Gastrocnemius medialis (tissue), 4 donors: Measurements from ENCODE around the gene GVQW3. TPM values are rescaled to one million over a fixed set of nuclear protein-coding genes. Genes with fewer than 3 reads are reported as not detected.

Experiments
- ATAC-seq, 2 donors: fragments of 150-250 bp; one replicate each; pipeline ENCODE4 v1.9.1; 2016
- DNase-seq, 2 donors: peaks; one replicate each; pipeline ENCODE4 v3.0.0-alpha.2; 2019
- H3K27ac ChIP-seq, 4 donors: fragments of 200-600 bp; sonication (generic); 1 replicate in 1 of 4; 2 replicates in 3 of 4; pipeline ENCODE4 v1.5.1; 2016 to 2018; ENCODE audit warnings: mild to moderate bottlenecking in 2 of 4, moderate library complexity in 1 of 4
- H3K27me3 ChIP-seq, 3 donors: fragments of 200-600 bp; sonication (generic) in 2 of 3; 1 replicate in 1 of 3; 2 replicates in 2 of 3; pipeline versions ENCODE4 v1.5.1 to v1.6.0; 2016 to 2019; ENCODE audit warnings: mild to moderate bottlenecking in 1 of 3, moderate library complexity in 1 of 3
- H3K36me3 ChIP-seq, 2 donors: fragments of 200-600 bp; sonication (generic) in 1 of 2; one replicate each; pipeline ENCODE4 v1.5.1; 2017 to 2018
- H3K4me1 ChIP-seq, 2 donors: fragments of 200-600 bp; sonication (generic) in 1 of 2; one replicate each; pipeline ENCODE4 v1.5.1; 2016 to 2017; ENCODE audit warnings: mild to moderate bottlenecking in 2 of 2
- H3K4me3 ChIP-seq, 4 donors: fragments of 200-600 bp; sonication (generic) in 3 of 4; 1 replicate in 1 of 4; 2 replicates in 3 of 4; pipeline ENCODE4 v1.5.1; 2016 to 2019; ENCODE audit warnings: mild to moderate bottlenecking in 2 of 4
- H3K9me3 ChIP-seq, 3 donors: fragments of 200-600 bp; sonication (generic) in 2 of 3; 1 replicate in 1 of 3; 2 replicates in 2 of 3; pipeline ENCODE4 v1.5.1; 2016 to 2019
- POLR2A ChIP-seq, 2 donors: fragments of 450-650 bp; IDR thresholded peaks; one replicate each; pipeline ENCODE4 v1.6.1; 2017; ENCODE audit warnings: antibody characterized with exemption in 2 of 2, mild to moderate bottlenecking in 2 of 2, moderate library complexity in 2 of 2
- in situ Hi-C, 4 donors: fragments of 200-750 bp; cut with MboI; loops; one replicate each; pipeline versions ENCODE4 v1.15.0 to v1.8.0; 2017; ENCODE audit warnings: low sequenced_read_pairs in 4 of 4
- intact Hi-C: fragments of 100-400 bp; cut with DNase I; formaldehyde crosslinking; loops from one replicate; pipeline ENCODE4 v1.15.1; 2023; ENCODE audit warnings: low total_unique reads
- total RNA-seq, 4 donors: library from RNA; depleted of rRNA; stranded (reverse); fragments of >200 nt; gene quantifications; one replicate each; pipeline versions ENCODE4 v1.1.0 to v1.2.3, GENCODE V29; 2016
- TF ChIP-seq, protein P1 (sequence below), 5 experiments: fragments of 450-650 bp in 3 of 5; fragments of 200-600 bp in 2 of 5; sonication (generic) in 2 of 5; IDR thresholded peaks in 4 of 5; conservative IDR thresholded peaks in 1 of 5; 1 replicate in 4 of 5; 2 replicates in 1 of 5; pipeline ENCODE4 v1.5.1; 2016 to 2019; ENCODE audit warnings: antibody characterized with exemption in 5 of 5, mild to moderate bottlenecking in 3 of 5, moderate library complexity in 3 of 5

GVQW3 gene
- total RNA-seq, 4 donors from 2014 or later: 0.07 to 0.70 (median 0.33) TPM

DNA sequence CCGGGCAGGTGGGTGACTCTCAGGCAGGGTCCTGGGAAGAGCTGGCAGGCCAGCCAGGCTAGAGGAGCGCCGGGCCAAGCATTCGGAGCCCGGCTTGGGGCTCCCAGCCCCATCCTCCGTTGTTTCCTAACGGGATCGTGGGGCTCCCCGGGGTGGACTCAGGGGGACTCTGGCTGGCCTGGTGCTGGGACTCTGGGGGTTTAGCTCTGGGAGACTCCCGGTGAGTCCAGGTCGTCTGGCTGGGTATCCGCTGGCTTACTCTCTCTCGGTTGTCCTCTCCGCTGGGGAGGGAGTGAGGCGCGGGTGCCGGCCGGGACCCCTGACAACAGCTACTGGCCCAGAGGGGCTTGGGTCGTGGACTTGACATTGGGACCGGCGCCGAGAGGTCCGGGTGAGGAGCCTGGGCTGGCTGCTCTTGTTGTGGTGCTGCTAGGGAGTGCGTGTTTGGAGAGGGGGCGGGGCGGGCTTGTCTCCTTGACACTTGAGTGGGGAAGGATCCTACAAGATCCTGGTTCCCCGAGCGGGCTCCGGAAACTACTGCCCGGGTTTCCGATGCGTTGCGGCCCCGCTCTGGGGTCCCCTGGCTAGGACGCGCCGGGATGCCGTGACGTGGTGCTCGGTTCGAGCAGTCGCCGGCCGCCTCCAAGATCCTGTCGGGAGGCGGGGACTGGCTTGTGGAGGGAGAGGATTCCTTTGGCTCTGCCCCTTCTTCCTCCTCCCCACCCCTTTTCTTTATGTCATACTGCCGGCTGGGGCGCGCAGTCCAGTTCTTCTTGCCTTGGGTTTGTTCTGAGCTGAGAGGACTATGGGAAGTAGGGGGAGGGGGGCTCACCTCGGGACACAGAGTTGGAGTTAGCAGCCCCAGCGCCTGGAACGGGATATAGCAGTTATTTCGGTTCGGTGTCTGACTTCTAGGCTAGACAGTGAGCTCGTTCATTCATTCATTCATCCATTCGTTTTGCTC is 64.3 kb downstream of the GVQW3 start:
- Histone ChIP-seq H3K4me1 (peaks cover 16 to 25% of the 10 kb centered on the region in 2 donors), H3K36me3 (peaks cover 0 to 20% of the 10 kb centered on the region in 2 donors), H3K4me3 (peak overlapping the region; percentile 97 to 99 (median 99)), H3K27me3 (no peaks in the 10 kb centered on the region), H3K27ac (peak overlapping the region; percentile 97 to 98 (median 97)), H3K9me3 (no peaks in the 10 kb centered on the region)
- DNase-seq: peak; percentile 47 to 59
- in situ Hi-C loops: loop anchor here in 1 of 4 donors (10.0 kb wide), 1 partner anchor 211 kb away; no protein-coding TSS in a partner anchor
- peak; percentile 23 to 42 for ATAC-seq
- TF ChIP-seq, protein P1, sequence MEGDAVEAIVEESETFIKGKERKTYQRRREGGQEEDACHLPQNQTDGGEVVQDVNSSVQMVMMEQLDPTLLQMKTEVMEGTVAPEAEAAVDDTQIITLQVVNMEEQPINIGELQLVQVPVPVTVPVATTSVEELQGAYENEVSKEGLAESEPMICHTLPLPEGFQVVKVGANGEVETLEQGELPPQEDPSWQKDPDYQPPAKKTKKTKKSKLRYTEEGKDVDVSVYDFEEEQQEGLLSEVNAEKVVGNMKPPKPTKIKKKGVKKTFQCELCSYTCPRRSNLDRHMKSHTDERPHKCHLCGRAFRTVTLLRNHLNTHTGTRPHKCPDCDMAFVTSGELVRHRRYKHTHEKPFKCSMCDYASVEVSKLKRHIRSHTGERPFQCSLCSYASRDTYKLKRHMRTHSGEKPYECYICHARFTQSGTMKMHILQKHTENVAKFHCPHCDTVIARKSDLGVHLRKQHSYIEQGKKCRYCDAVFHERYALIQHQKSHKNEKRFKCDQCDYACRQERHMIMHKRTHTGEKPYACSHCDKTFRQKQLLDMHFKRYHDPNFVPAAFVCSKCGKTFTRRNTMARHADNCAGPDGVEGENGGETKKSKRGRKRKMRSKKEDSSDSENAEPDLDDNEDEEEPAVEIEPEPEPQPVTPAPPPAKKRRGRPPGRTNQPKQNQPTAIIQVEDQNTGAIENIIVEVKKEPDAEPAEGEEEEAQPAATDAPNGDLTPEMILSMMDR (IDR thresholded peaks at IDR 0.05 in 4 of 5, conservative IDR thresholded peaks at IDR 0.05 in 1 of 5): peak in 1 of 5 experiments; percentile 14
- TF ChIP-seq POLR2A (IDR thresholded peaks at IDR 0.05): peak; percentile 52 to 59
- intact Hi-C loops: loop anchor here (2.0 to 10.0 kb wide), 2 partner anchors 239 to 631 kb away; partner anchors contain the start of genes UVRAG and WNT11

DNA sequence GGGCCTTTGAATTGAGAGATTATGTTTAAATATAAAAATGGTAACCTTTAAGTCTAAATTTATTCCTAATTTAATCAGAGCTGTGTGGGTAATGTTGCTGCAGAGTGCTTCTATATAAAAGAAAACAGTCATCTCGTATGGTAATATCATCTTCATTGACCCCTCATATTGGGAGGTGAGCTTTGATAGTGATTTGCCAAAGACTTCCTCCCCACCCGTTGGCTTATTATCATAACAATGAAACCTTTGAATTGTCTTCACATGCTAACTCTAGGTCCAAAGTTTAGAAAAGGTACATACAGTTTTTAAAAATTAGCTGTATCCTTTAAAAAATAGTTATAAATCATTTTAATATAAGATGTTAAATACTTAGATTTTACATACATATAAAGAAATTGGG is 67.4 kb downstream of the GVQW3 start:
- Histone ChIP-seq H3K36me3 (peaks cover 0 to 38% of the 10 kb centered on the region in 2 donors), H3K4me3 (no peak overlapping the region), H3K9me3 (no peaks in the 10 kb centered on the region), H3K27ac (no peak overlapping the region), H3K27me3 (no peaks in the 10 kb centered on the region), H3K4me1 (peaks cover 9 to 13% of the 10 kb centered on the region in 2 donors)
- TF ChIP-seq, protein P1 (IDR thresholded peaks at IDR 0.05 in 4 of 5, conservative IDR thresholded peaks at IDR 0.05 in 1 of 5): no peak
- no peak for TF ChIP-seq POLR2A (IDR thresholded peaks at IDR 0.05)
- intact Hi-C loops: loop anchor here (10.0 kb wide), 1 partner anchor 634 kb away; the partner anchor contains the start of gene UVRAG
- ATAC-seq: no peak
- DNase-seq: no peak
- in situ Hi-C loops: loop anchor here in 1 of 4 donors (10.0 kb wide), 1 partner anchor 214 kb away; no protein-coding TSS in a partner anchor

DNA sequence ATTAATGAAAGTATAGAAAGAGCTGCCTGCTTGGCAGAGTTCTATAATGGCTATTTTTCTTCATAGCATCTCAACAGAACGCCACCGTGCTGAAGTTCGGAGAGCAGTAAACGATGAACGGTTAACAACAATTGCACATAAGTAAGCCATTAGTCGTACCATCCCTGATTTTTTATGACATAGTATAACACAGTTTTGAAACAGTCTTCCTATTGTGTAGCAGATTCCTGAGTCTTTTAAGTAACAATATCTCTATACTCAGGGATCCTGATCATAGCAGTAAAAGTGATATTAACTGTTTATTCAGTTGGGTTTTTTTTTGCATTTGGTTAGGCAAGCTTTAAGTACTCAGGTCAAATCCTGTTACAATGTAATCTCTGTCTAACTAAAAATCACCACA is 72.1 kb downstream of the GVQW3 start:
- intact Hi-C loops (no loop called here), in situ Hi-C loops (no loop called here)
- Histone ChIP-seq H3K4me1 (no peaks in the 10 kb centered on the region), H3K27me3 (no peaks in the 10 kb centered on the region), H3K27ac (no peak overlapping the region), H3K4me3 (no peak overlapping the region), H3K9me3 (no peaks in the 10 kb centered on the region), H3K36me3 (peaks cover 0 to 43% of the 10 kb centered on the region in 2 donors)
- TF ChIP-seq, protein P1 (IDR thresholded peaks at IDR 0.05 in 4 of 5, conservative IDR thresholded peaks at IDR 0.05 in 1 of 5): no peak
- TF ChIP-seq POLR2A (IDR thresholded peaks at IDR 0.05): no peak
- DNase-seq: no peak
- ATAC-seq: no peak

DNA sequence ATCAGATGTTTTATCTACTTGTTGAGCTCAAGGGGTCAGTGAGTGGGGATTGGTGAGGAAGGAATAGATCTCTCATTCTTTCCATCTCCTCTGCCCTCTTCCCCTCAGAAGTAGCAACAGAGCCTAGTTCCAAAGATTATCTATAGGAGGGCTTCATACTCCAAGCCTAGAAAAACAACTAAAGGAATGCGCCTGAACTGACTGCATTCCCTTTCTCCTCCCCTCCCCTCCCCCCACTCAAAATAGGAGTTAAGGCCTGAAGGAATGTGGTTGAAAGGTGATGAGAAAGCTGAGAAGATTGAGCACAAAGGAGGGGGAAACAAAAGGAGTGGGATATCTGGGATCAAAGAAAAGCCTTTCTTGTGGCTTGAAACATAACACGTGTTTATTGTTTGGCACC is 74.2 kb downstream of the GVQW3 start:
- H3K4me1 ChIP-seq: no peaks in the 10 kb centered on the region
- DNase-seq (no peak), ATAC-seq (no peak)
- in situ Hi-C loops (no loop called here), intact Hi-C loops (no loop called here)
- TF ChIP-seq POLR2A (IDR thresholded peaks at IDR 0.05): no peak
- TF ChIP-seq, protein P1 (IDR thresholded peaks at IDR 0.05 in 4 of 5, conservative IDR thresholded peaks at IDR 0.05 in 1 of 5): no peak
- no peak overlapping the region for H3K4me3 ChIP-seq
- no peaks in the 10 kb centered on the region for H3K27me3 ChIP-seq
- peaks cover 0 to 44% of the 10 kb centered on the region in 2 donors for H3K36me3 ChIP-seq
- no peaks in the 10 kb centered on the region for H3K9me3 ChIP-seq
- H3K27ac ChIP-seq: no peak overlapping the region
